Mesenchymal stem cell (in vitro differentiated cells and primary cell): ENCODE results near the gene REPS1.

Experiments
- DNase-seq: peaks from one replicate; pipeline ENCODE4 v3.0.0-alpha.2; 2013
- H2AFZ ChIP-seq: one replicate; pipeline ENCODE4 v1.6.1; 2013; ENCODE audit warnings: low read depth, mild to moderate bottlenecking, control low read depth, inconsistent platforms, low read length, moderate library complexity
- H2AK5ac ChIP-seq: 2 replicates; pipeline ENCODE4 v1.6.1; 2013; ENCODE audit warnings: low read length, moderate library complexity, mild to moderate bottlenecking, inconsistent platforms; ENCODE audit not compliant: severe bottlenecking
- H2BK120ac ChIP-seq: one replicate; pipeline ENCODE4 v1.6.1; 2013; ENCODE audit warnings: low read depth, mild to moderate bottlenecking, inconsistent platforms, low read length, moderate library complexity
- H2BK12ac ChIP-seq, 2 experiments: one replicate each; pipeline ENCODE4 v1.6.1; 2013; ENCODE audit warnings: inconsistent platforms in 2 of 2, low read length in 2 of 2, mild to moderate bottlenecking in 2 of 2, moderate library complexity in 2 of 2, control low read depth in 1 of 2
- H2BK15ac ChIP-seq: one replicate; pipeline ENCODE4 v1.6.1; 2013; ENCODE audit warnings: mild to moderate bottlenecking, low read depth, inconsistent platforms; ENCODE audit not compliant: poor library complexity, severe bottlenecking
- H2BK5ac ChIP-seq: 2 replicates; pipeline ENCODE4 v1.6.1; 2013; ENCODE audit warnings: low read depth, mild to moderate bottlenecking, low read length, control low read depth, inconsistent platforms; ENCODE audit not compliant: poor library complexity, severe bottlenecking
- H3K14ac ChIP-seq, 2 experiments: one replicate each; pipeline ENCODE4 v1.6.1; 2013; ENCODE audit warnings: inconsistent platforms in 2 of 2, low read length in 2 of 2, control low read depth in 1 of 2, mild to moderate bottlenecking in 1 of 2, moderate library complexity in 1 of 2
- H3K18ac ChIP-seq, 2 experiments: one replicate each; pipeline ENCODE4 v1.6.1; 2013; ENCODE audit warnings: inconsistent platforms in 2 of 2, low read length in 2 of 2, control low read depth in 1 of 2, low read depth in 1 of 2, mild to moderate bottlenecking in 1 of 2
- H3K23ac ChIP-seq, 2 experiments: one replicate each; pipeline ENCODE4 v1.6.1; 2013; ENCODE audit warnings: inconsistent platforms in 2 of 2, low read length in 2 of 2, mild to moderate bottlenecking in 2 of 2, moderate library complexity in 2 of 2, control low read depth in 1 of 2
- H3K27ac ChIP-seq: 2 replicates; pipeline ENCODE4 v1.5.1; 2013; ENCODE audit warnings: mild to moderate bottlenecking, moderate library complexity, low read length, control low read depth, inconsistent platforms; ENCODE audit not compliant: poor library complexity, severe bottlenecking
- H3K27me3 ChIP-seq, 2 experiments: 2 replicates each; pipeline versions ENCODE4 v1.6.1 to v1.7.0; 2013; ENCODE audit warnings: low read length in 2 of 2, mild to moderate bottlenecking in 2 of 2, moderate library complexity in 2 of 2, control low read depth in 1 of 2, inconsistent platforms in 1 of 2; ENCODE audit not compliant: control insufficient read depth in 1 of 2, insufficient read depth in 1 of 2
- H3K36me3 ChIP-seq, 2 experiments: 2 replicates each; pipeline versions ENCODE4 v1.6.1 to v1.7.0; 2013; ENCODE audit warnings: low read length in 2 of 2, control low read depth in 1 of 2, inconsistent platforms in 1 of 2, low read depth in 1 of 2, mild to moderate bottlenecking in 1 of 2; ENCODE audit not compliant: insufficient read depth in 2 of 2, control insufficient read depth in 1 of 2
- H3K4ac ChIP-seq, 2 experiments: one replicate each; pipeline ENCODE4 v1.6.1; 2013; ENCODE audit warnings: inconsistent platforms in 2 of 2, low read length in 2 of 2, mild to moderate bottlenecking in 2 of 2, moderate library complexity in 2 of 2, control low read depth in 1 of 2, low read depth in 1 of 2
- H3K4me1 ChIP-seq: 2 replicates; pipeline ENCODE4 v1.6.1; 2013; ENCODE audit warnings: low read depth, low read length, control low read depth; ENCODE audit not compliant: control insufficient read depth, insufficient read depth
- H3K4me2 ChIP-seq: 2 replicates; pipeline ENCODE4 v1.6.1; 2013; ENCODE audit warnings: low read length, mild to moderate bottlenecking, inconsistent platforms; ENCODE audit not compliant: poor library complexity, severe bottlenecking
- H3K4me3 ChIP-seq, 2 experiments: 2 replicates each; pipeline versions ENCODE4 v1.5.1 to v1.7.0; 2013; ENCODE audit warnings: low read length in 2 of 2, mild to moderate bottlenecking in 2 of 2, control low read depth in 1 of 2, low read depth in 1 of 2; ENCODE audit not compliant: insufficient read depth in 1 of 2
- H3K79me1 ChIP-seq: replicated peaks from 2 replicates; pipeline ENCODE4 v1.6.1; 2013; ENCODE audit warnings: mild to moderate bottlenecking, control low read depth, low read length, inconsistent platforms; ENCODE audit not compliant: poor library complexity, severe bottlenecking
- H3K9ac ChIP-seq: 2 replicates; pipeline ENCODE4 v1.7.0; 2013; ENCODE audit warnings: mild to moderate bottlenecking, low read length, moderate library complexity
- H3K9me3 ChIP-seq: 2 replicates; pipeline ENCODE4 v1.7.0; 2013; ENCODE audit warnings: mild to moderate bottlenecking, low read length; ENCODE audit not compliant: control insufficient read depth
- H4K8ac ChIP-seq: one replicate; pipeline ENCODE4 v1.6.1; 2013; ENCODE audit warnings: inconsistent platforms, mild to moderate bottlenecking, low read length, moderate library complexity
- H4K91ac ChIP-seq: one replicate; pipeline ENCODE4 v1.6.1; 2013; ENCODE audit warnings: mild to moderate bottlenecking, low read length, inconsistent platforms
- WGBS: methylation state at CpG from one replicate; pipeline ENCODE4 v1.1.7; 2013; ENCODE audit warnings: mixed read lengths; 5-methylcytosine and 5-hydroxymethylcytosine counted together

The REPS1 gene

GRCh38 chr6:138885156-138885819 lies 102.8 kb downstream of the REPS1 start:
- H3K23ac ChIP-seq: no peak overlapping the region
- H2BK12ac ChIP-seq: no peak overlapping the region
- no peak overlapping the region for H3K4me3 ChIP-seq
- no peak overlapping the region for H3K9ac ChIP-seq
- H3K9me3 ChIP-seq: no peaks in the 10 kb centered on the region
- no peaks in the 10 kb centered on the region for H3K79me1 ChIP-seq
- H3K18ac ChIP-seq: no peak overlapping the region
- no peak overlapping the region for H4K8ac ChIP-seq
- H3K36me3 ChIP-seq: no peaks in the 10 kb centered on the region
- H2BK15ac ChIP-seq: no peak overlapping the region
- H4K91ac ChIP-seq: no peak overlapping the region
- 93% methylated on average over 13 of the region's 13 CpGs for WGBS
- no peak overlapping the region for H2BK5ac ChIP-seq
- no peak overlapping the region for H3K27ac ChIP-seq
- H2AK5ac ChIP-seq: no peak overlapping the region
- no peak overlapping the region for H3K4ac ChIP-seq
- H3K4me2 ChIP-seq: no peak overlapping the region
- no peak overlapping the region for H2BK120ac ChIP-seq
- no peak for DNase-seq
- H3K4me1 ChIP-seq: peaks cover 2% of the 10 kb centered on the region
- no peak overlapping the region for H3K14ac ChIP-seq
- no peaks in the 10 kb centered on the region for H3K27me3 ChIP-seq
- no peak overlapping the region for H2AFZ ChIP-seq

- no peak for DNase-seq
- no peak overlapping the region for H3K18ac ChIP-seq
- no peak overlapping the region for H2BK15ac ChIP-seq
- H3K14ac ChIP-seq: no peak overlapping the region
- H3K4me3 ChIP-seq: no peak overlapping the region
- WGBS: 96% methylated on average over 6 of the region's 7 CpGs
- H3K4ac ChIP-seq: no peak overlapping the region
- H3K4me2 ChIP-seq: no peak overlapping the region
- no peak overlapping the region for H4K91ac ChIP-seq
- H4K8ac ChIP-seq: no peak overlapping the region
- H2BK12ac ChIP-seq: no peak overlapping the region
- no peaks in the 10 kb centered on the region for H3K36me3 ChIP-seq
- H2AK5ac ChIP-seq: no peak overlapping the region
- no peaks in the 10 kb centered on the region for H3K9me3 ChIP-seq
- no peak overlapping the region for H2AFZ ChIP-seq
- no peak overlapping the region for H3K27ac ChIP-seq
- H3K27me3 ChIP-seq: no peaks in the 10 kb centered on the region
- H3K79me1 ChIP-seq: no peaks in the 10 kb centered on the region
- H3K9ac ChIP-seq: no peak overlapping the region
- no peak overlapping the region for H2BK120ac ChIP-seq
- peaks cover 2% of the 10 kb centered on the region for H3K4me1 ChIP-seq
- no peak overlapping the region for H2BK5ac ChIP-seq
- H3K23ac ChIP-seq: no peak overlapping the region
Observed at GRCh38 chr6:138882369-138883017, 105.6 kb downstream of the REPS1 start.

GRCh38 chr6:138873191-138873590 lies 114.9 kb downstream of the REPS1 start:
- H3K23ac ChIP-seq: no peak overlapping the region
- no peak overlapping the region for H2BK12ac ChIP-seq
- no peak overlapping the region for H3K4ac ChIP-seq
- WGBS: 88% methylated on average over 7 of the region's 8 CpGs
- H2AFZ ChIP-seq: no peak overlapping the region
- H2AK5ac ChIP-seq: no peak overlapping the region
- H3K79me1 ChIP-seq: no peaks in the 10 kb centered on the region
- no peak overlapping the region for H4K91ac ChIP-seq
- H3K18ac ChIP-seq: no peak overlapping the region
- H3K9ac ChIP-seq: no peak overlapping the region
- no peak overlapping the region for H4K8ac ChIP-seq
- no peaks in the 10 kb centered on the region for H3K27me3 ChIP-seq
- H3K36me3 ChIP-seq: no peaks in the 10 kb centered on the region
- H2BK120ac ChIP-seq: no peak overlapping the region
- no peak overlapping the region for H3K4me2 ChIP-seq
- no peak overlapping the region for H3K4me3 ChIP-seq
- H2BK15ac ChIP-seq: no peak overlapping the region
- no peaks in the 10 kb centered on the region for H3K4me1 ChIP-seq
- H2BK5ac ChIP-seq: no peak overlapping the region
- H3K14ac ChIP-seq: no peak overlapping the region
- no peaks in the 10 kb centered on the region for H3K9me3 ChIP-seq
- no peak overlapping the region for H3K27ac ChIP-seq
- no peak for DNase-seq

- H3K27me3 ChIP-seq: no peaks in the 10 kb centered on the region
- 64% methylated on average over 4 of the region's 4 CpGs for WGBS
Observed at GRCh38 chr6:138869398-138869797, 118.7 kb downstream of the REPS1 start.

More at GRCh38 chr6:138869398-138869797, 118.7 kb downstream of the REPS1 start:
- H2BK120ac ChIP-seq: no peak overlapping the region
- no peak overlapping the region for H2AFZ ChIP-seq
- no peak overlapping the region for H3K4me2 ChIP-seq
- H2AK5ac ChIP-seq: no peak overlapping the region
- H3K14ac ChIP-seq: no peak overlapping the region
- no peak overlapping the region for H3K4me3 ChIP-seq
- no peak overlapping the region for H3K23ac ChIP-seq
- no peaks in the 10 kb centered on the region for H3K79me1 ChIP-seq
- H2BK12ac ChIP-seq: no peak overlapping the region
- H3K9ac ChIP-seq: no peak overlapping the region
- H4K8ac ChIP-seq: no peak overlapping the region
- no peak overlapping the region for H3K18ac ChIP-seq
- H2BK5ac ChIP-seq: no peak overlapping the region
- no peaks in the 10 kb centered on the region for H3K4me1 ChIP-seq
- H3K36me3 ChIP-seq: no peaks in the 10 kb centered on the region
- no peak for DNase-seq
- no peaks in the 10 kb centered on the region for H3K9me3 ChIP-seq
- H4K91ac ChIP-seq: no peak overlapping the region
- no peak overlapping the region for H3K27ac ChIP-seq
- no peak overlapping the region for H3K4ac ChIP-seq
- no peak overlapping the region for H2BK15ac ChIP-seq
